Tongue (tissue), 2 donors: ENCODE measurements around the gene SH3RF3. TPM values are rescaled to one million over a fixed set of nuclear protein-coding genes. Genes with fewer than 3 reads are reported as not detected.
"Not testable (repeated sequence)": the region's sequence is repeated elsewhere in the genome, so short reads cannot be mapped to it uniquely, and the experiment has no call there.

Experiments used
- DNase-seq: peaks from one replicate; pipeline ENCODE4 v3.0.0-alpha.2; 2015
- total RNA-seq: library from RNA; depleted of rRNA; stranded (reverse); fragments of >200 nt; gene quantifications from one replicate; pipeline ENCODE4 v1.2.3, GENCODE V29; 2014

SH3RF3 gene
- total RNA-seq, 1 donor from 2014 or later = 10.1 TPM

- DNase-seq = no peak
Observed at GRCh38 chr2:109118321-109118720, 10.7 kb upstream of the SH3RF3 start.

GRCh38 chr2:109120166-109120565 is 8.8 kb upstream of the SH3RF3 start:
- no peak for DNase-seq

- not testable (repeated sequence) for DNase-seq
Observed at GRCh38 chr2:109120686-109121085, 8.3 kb upstream of the SH3RF3 start.

GRCh38 chr2:109123586-109124201 is 5.3 kb upstream of the SH3RF3 start:
- no peak for DNase-seq

GRCh38 chr2:109124982-109125592 is 3.9 kb upstream of the SH3RF3 start:
- peak; percentile 54 for DNase-seq

- peak; percentile 55 for DNase-seq
Observed at GRCh38 chr2:109125593-109126500, 3.2 kb upstream of the SH3RF3 start.

- no peak for DNase-seq
Observed at GRCh38 chr2:109126501-109126860, 2.5 kb upstream of the SH3RF3 start.

GRCh38 chr2:109127556-109127955 is 1.4 kb upstream of the SH3RF3 start:
- no peak for DNase-seq

GRCh38 chr2:109128048-109128615 is 873 bp upstream of the SH3RF3 start:
- peak; percentile 95 for DNase-seq

- no peak for DNase-seq
Observed at GRCh38 chr2:109129356-109129920, 433 bp downstream of the SH3RF3 start.

GRCh38 chr2:109129921-109130722 is 1.1 kb downstream of the SH3RF3 start:
- DNase-seq = no peak

GRCh38 chr2:109130723-109130995 is 1.7 kb downstream of the SH3RF3 start:
- no peak for DNase-seq

- no peak for DNase-seq
Observed at GRCh38 chr2:109131777-109132176, 2.8 kb downstream of the SH3RF3 start.

GRCh38 chr2:109132626-109133025 is 3.6 kb downstream of the SH3RF3 start:
- DNase-seq = no peak

GRCh38 chr2:109133746-109134145 is 4.7 kb downstream of the SH3RF3 start:
- DNase-seq = no peak

GRCh38 chr2:109134741-109135358 is 5.8 kb downstream of the SH3RF3 start:
- no peak for DNase-seq

- DNase-seq = peak; percentile 80
Observed at GRCh38 chr2:109135359-109136197, 6.6 kb downstream of the SH3RF3 start.

GRCh38 chr2:109136542-109136941 is 7.5 kb downstream of the SH3RF3 start:
- no peak for DNase-seq

GRCh38 chr2:109137616-109138015 is 8.6 kb downstream of the SH3RF3 start:
- DNase-seq = no peak

- no peak for DNase-seq
Observed at GRCh38 chr2:109138449-109138848, 9.4 kb downstream of the SH3RF3 start.

GRCh38 chr2:109139002-109139401 is 10.0 kb downstream of the SH3RF3 start:
- no peak for DNase-seq
